ENCODE results near the gene FXN.

GRCh38 chr9:69049094-69049493, 13.5 kb downstream of the FXN start:
- TF ChIP-seq POLR2A (IDR thresholded peaks at IDR 0.05), result no peak
- no peak for TF ChIP-seq CTCF (IDR thresholded peaks at IDR 0.05)
